Activated CD4-positive, alpha-beta T cell treated with anti-CD3 and anti-CD28 coated beads, Interleukin-2, Interleukin-6, amounts not matched to agents 100 ng/mL and 50 ng/mL, durations not matched to agents 16 hours and 8 hours (primary cell): ENCODE data around the gene TTC16.

ENCODE experiments used
- DNase-seq: peaks from one replicate; pipeline ENCODE4 v3.0.0-alpha.2; 2020

TTC16 gene

GRCh38 chr9:127722055-127722745 lies 6.3 kb downstream of the TTC16 start:
- DNase-seq: no peak

DNA sequence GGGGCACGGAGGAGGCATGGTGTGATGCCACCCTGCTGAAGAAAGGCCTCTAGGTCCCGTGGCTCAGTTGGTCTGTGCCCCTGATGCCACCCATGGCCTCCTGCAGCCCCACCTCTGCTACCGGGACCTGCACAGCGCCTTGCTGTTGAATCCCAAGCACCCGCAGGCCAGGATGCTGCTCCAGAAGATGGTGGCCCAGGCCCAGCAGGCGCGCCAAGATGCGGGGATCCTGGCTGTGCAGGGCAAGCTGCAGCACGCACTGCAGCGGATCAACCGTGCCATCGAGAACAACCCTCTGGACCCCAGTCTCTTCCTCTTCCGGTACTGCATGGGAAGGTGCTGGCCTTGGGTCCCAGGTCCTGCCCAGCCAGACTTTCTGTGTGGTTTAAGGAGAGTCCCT lies 7.1 kb downstream of the TTC16 start:
- no peak for DNase-seq

DNA sequence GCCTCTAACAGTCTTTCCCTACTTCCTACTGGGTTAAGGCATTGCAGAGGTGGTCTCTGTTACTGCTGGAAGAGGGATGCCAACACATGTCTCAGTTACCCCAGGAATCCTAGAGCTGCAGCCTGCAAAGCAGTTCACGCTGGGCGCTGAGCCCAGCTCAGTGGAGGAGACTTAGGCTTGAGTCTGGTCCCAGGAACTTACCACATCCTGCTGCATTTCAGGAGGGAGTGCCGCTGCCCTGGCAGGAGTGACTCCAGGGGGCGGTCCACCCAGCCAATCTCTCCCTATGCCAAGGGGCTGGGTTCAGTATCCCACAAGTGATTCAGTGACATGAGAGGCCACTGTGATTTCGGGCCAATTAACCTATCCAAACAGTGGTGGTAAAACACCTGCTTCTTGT lies 7.6 kb downstream of the TTC16 start:
- no peak for DNase-seq

DNA sequence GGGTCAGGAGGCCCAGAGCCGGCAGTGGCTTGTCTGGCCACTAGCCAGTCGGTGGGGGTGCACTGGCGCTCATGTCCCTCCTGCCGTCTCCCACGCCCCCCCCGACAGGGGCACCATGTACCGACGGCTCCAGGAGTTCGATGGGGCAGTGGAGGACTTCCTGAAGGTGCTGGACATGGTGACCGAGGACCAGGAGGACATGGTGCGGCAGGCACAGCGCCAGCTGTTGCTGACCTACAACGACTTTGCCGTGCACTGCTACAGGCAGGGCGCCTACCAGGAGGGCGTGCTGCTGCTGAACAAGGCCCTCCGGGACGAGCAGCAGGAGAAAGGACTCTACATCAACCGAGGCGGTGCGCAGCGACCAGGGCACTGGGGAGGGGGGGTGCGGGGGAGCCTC lies 8.1 kb downstream of the TTC16 start:
- DNase-seq: no peak

- DNase-seq: no peak
Observed at GRCh38 chr9:127726871-127727270, 11.0 kb downstream of the TTC16 start.

GRCh38 chr9:127728808-127729207 lies 12.9 kb downstream of the TTC16 start:
- no peak for DNase-seq

DNA sequence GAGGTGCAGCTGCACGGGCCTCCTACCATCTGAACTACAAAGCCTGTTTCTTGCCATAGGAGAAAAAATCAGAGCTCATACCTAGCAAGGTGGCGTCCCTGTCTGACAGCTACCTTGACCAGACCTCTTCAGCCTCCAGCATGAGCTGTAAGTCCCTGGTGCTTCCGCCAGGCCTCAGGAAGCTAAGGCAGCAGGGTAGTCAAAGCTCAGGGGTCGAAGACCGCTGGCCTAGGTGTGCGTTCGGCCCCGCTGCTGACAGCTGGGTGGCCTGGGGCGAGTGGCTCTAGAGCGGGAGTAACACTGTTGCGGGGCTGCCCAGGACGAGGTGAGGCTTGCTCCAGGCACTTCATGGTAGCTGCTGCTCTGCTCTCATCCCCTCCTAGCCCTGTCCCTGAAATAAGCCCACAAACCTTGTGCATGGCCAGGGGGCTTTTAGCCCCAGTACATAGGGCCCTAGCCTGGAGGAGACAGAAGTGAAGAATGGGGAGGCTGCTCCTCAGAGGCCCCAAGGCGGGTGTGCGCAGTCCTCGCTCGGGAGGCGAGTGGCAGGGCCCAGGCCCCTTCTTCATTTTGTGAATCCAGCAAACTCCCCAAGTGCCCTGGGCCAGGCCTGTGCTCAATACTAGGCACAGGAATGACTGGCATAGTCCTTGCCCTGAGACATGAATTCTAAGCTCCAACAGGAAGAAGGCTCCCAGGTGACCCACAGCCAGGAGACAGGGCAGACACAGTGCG lies 13.8 kb downstream of the TTC16 start:
- no peak for DNase-seq

- DNase-seq: no peak
Observed at GRCh38 chr9:127730262-127730661, 14.4 kb downstream of the TTC16 start.

- DNase-seq: no peak
Observed at GRCh38 chr9:127730799-127731410, 15.0 kb downstream of the TTC16 start.

DNA sequence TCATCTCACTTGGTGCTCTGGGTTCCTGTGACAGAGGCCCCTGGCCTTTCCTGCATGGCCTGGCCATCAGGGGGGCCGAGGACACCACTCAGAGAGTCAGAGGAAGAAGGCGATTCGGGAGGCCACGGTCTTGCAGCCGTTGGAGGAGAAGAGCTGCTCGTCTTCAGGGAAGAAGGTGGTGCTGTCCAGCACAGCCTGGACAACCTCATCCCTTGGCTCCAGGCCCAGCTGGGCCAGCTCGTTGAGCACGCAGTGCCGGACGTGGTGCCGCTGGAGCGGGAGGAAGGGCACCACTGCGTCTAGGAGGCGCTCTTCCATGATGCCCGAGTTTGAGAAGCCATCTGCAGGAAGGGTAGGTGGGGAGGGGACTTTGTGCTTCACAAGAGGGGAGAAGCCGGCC lies 16.1 kb downstream of the TTC16 start:
- no peak for DNase-seq

DNA sequence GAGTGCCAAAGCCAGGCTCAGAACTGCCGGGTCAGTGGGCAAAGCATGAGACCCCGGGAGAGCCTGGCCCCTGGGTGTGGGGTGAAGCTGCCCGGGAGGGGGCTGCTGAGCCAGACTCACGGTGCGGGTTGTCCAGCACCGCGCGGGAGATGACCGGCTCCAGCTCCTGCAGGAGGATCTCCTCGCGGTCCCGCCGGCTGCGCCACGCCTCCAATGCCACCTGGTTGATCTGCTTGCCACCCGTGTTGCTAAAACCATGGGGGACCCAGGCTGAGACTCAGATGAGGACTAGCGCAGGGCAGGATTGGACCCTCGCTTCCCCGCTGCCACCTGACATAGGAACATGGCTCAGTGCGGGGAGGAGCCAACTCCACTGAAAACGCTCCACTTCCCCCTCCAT lies 16.6 kb downstream of the TTC16 start:
- DNase-seq: no peak

DNA sequence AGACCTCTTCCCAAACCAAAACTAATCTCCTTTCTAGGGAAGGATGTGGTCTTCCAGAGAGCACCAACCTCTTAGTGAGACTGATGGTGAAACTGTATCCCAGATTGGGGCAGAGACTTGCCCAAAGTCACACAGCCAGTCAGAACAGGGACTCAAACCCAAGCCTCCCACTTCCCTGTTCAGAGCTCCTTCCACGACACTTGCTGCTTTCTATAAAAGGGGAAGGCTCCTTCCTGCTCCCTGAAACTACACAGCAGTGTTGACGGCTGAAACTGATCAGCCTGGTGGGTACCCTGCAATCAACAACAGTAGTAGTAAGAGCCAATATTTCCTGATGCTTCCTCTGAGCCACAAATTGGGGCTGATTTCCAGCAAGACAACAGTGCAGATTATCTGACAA lies 17.7 kb downstream of the TTC16 start:
- no peak for DNase-seq

DNA sequence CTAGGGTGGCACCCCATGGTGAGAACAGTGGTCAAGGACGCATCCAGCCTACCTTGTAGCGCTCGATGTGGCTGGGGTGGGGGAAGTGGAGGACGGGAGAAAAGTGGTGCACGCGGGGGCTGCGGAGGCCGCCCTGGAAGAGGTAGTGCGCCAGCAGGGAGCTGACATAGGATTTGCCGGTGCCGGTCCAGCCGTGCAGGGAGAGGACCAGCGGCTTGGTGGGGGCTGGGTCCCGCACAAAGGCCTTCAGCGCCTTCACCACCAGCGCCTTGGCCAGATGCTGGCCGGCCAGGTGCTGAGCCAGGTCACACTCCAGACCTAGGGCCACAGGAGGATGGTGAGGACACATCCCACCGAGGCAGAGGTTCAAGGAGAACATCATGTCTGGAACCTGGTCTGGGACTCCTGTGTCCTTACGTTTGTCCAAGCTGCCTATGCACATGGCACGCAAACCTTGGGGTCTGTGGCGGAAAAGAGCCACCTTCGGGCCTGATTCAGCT lies 18.4 kb downstream of the TTC16 start:
- DNase-seq: peak; percentile 92

GRCh38 chr9:127734747-127735529 lies 19.1 kb downstream of the TTC16 start, which contains the start of gene TOR2A:
Gene TOR2A (minus strand): TSS chr9:127735294. CDS start chr9:127735270, 24 bp downstream.
- peak; percentile 98 for DNase-seq

GRCh38 chr9:127735530-127736185 lies 19.8 kb downstream of the TTC16 start:
- DNase-seq: no peak

- DNase-seq: no peak
Observed at GRCh38 chr9:127738666-127739065, 22.8 kb downstream of the TTC16 start.

GRCh38 chr9:127739614-127740330 lies 23.9 kb downstream of the TTC16 start:
- DNase-seq: no peak

- no peak for DNase-seq
Observed at GRCh38 chr9:127741831-127742434, 26.1 kb downstream of the TTC16 start.

DNA sequence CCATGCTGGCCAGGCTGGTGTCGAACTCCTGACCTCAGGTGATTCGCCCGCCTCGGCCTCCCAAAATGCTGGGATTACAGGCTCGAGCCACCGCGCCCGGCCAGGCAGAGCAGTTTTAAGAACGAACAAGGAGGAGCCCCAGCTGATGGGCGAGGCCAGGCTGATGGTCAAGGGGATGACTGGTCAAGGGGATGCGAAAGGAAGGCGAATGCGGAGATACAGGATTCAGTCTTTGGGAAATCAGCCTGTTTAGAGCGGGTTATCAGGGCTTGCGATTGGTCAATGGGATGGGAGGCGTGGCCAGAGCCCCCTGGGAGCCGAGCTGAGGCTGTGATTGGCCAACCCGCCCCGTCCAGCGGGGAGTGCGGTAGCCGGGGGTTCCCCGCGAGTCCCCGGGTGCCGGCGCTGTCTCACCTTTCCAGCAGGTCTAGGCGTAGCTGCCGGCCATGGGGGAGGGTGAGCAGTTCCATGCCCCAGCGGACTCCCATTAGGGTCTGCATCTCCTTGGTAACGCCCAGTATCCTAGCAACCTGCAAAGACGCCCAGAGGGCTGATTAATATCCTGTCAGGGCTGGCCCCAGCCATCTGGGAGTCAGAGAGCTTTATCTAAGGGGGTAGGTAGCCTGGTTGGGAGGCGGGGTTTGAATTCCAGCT lies 26.7 kb downstream of the TTC16 start:
- DNase-seq: no peak

- DNase-seq: no peak
Observed at GRCh38 chr9:127744398-127745110, 28.7 kb downstream of the TTC16 start.
